Stimulated activated CD8-positive, alpha-beta memory T cell treated with anti-CD3 and anti-CD28 coated beads, Interleukin-12 subunit alpha, Interleukin-12 subunit beta, amount 100 ng/mL, for 4 hours (primary cell): ENCODE data around the gene MRPS18C.
"Not testable (repeated sequence)": the region's sequence is repeated elsewhere in the genome, so short reads cannot be mapped to it uniquely, and the experiment has no call there.

Experiments used
- DNase-seq: peaks from one replicate; pipeline ENCODE4 v3.0.0-alpha.2; 2020; ENCODE audit warnings: low read depth

Gene MRPS18C

DNA sequence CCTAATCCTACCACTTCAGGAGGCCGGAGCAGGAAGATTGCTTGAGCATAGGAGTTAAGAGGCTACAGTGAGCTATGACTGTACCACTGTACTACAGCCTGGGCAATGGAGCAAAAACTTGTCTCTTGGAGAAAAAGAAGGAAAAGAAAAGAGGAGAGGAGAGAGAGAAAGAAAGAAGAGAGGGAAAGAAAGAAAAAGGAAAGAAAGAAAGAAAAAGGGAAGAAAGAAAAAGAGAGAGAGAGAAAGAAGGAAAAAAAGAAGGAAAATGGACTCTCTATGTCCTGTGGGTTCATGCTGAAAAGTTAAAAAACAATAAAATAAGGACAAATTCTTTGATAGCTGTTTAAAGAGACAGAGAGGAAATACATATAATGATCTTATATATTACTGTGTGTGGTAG lies 42.3 kb downstream of the MRPS18C start:
- no peak for DNase-seq

DNA sequence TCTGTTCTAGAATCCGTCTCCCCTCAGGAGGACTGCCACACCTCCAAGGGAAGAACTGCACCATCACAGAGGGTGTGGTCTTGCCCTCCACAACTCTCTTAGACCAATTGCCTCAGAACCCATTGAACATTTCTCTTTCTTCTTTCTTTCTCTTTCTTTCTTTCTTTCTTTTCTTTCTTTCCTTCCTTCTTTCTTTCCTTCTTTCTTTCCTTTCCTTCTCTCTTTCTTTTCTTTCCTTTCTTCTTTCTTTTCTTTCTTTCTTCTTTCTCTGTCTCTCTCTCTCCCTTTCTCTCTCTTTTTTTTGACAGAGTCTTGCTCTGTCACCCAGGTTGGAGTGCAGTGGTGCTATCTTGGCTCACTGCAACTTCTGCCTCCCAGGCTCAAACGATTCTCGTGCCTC lies 45.8 kb downstream of the MRPS18C start:
- not testable (repeated sequence) for DNase-seq

DNA sequence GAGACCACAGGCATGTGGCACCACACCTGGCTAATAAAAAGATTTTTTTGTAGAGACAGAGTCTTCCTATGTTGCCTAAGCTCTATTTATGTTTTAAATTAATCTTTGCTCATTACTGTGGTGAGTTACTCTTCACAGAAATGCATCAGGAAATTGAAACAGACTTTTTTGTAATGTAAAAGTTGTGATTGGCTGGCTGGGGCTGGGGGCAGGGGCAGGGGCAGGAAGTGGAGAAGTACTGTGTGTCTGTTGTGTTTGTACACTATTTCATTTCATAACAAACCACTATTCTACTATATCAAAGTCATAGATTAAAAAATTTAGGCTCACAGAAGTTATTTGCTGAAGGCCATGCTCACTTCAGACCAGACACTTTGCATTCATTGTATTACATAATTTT lies 48.1 kb downstream of the MRPS18C start:
- DNase-seq = no peak

DNA sequence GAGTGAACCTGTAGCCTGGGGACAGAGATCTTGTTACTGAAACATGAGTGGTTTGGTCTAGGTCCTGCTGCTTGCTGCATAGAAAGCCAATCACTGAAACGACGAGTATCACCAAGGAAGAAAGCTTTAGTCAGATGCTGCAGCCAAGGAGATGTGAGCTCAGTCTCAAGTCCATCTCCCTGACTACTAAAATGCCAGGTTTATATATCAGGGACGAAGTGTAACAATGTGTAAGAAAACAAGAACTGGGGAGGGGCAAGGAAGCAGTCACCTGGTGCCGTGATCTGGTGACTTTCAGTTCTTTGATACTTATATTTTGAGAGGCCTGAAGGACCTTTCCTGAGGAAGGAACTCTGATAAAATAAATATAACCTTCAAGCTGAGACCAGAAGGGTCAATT lies 48.6 kb downstream of the MRPS18C start:
- no peak for DNase-seq

DNA sequence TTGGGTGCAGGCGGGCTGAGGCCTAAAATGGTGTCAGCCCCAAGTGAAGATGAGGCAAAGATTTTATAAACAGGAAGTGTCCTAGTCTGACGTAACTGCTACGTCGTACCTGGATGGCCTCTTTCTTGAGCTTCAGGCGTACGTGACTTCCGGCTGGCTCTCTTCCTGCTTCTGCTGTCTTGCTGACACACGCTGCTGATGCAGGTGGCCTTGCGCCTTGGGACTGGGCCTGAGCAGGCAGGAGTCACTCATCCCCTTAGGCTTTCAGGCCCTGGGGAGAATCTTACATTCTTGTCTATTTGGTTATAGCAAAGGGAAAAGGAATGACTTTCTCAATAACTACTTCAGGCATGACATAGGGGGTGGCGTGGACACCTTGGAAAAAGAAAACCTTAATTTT lies 49.1 kb downstream of the MRPS18C start:
- DNase-seq = no peak

DNA sequence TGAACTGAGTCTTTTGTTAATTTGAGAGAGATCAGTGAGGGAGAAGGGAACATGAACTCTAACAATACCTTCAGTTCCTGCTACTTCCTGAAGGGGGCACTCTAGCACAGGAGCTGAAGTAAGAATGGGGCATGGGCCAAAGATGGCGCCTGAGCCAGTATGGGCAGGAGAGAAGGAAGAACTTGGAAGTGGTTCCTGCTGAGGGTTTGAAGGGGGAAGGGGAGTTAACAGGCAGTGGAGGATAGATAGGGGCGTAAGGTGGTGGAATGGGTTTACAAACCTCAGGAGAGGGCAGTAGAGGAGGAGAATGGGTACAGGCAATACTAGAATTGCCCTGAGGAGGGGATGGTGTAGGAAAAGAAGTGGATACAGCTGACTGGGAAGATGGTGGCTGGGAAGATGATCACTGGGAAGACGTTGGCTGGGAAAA lies 53.3 kb downstream of the MRPS18C start:
- DNase-seq = peak; percentile 7

DNA sequence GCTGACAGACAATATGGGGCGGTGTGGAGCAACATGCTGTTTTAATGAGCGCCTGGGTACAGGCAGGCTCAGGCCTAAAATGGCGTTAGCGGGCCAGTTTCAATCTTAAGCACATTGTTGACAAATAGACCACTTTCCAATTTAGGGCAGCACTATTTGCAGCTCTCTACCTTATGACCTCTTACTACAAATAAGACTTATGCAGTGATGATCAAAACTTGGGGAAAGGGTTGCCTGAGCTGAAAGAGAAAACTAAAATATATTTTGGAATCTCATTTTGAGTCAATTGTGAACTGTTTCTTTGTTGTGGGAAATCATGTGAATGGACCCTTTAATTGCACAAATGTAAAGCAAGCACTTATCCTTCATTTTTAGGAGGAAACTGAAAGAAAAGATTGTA lies 54.6 kb downstream of the MRPS18C start:
- no peak for DNase-seq
